H1 (cell line): ENCODE results near the gene PAQR7. TPM values are rescaled to one million over a fixed set of nuclear protein-coding genes. Genes with fewer than 3 reads are reported as not detected.

Experiments used
- CTCF ChIA-PET: fragments of 300-600 bp; sonication (Branson Sonifier 250); formaldehyde crosslinking; loops from one replicate; lab custom pipeline; 2021; ENCODE audit not compliant: partially characterized antibody; lab: Charles Lee
- POLR2A ChIA-PET: fragments of 300-600 bp; sonication (Branson Sonifier 250); formaldehyde crosslinking; loops from one replicate; lab custom pipeline; 2021; ENCODE audit warnings: inconsistent platforms; ENCODE audit not compliant: partially characterized antibody; lab: Charles Lee
- DNase-seq, 2 experiments: peaks; one replicate each; pipeline versions ENCODE4 v3.0.0 to v3.0.0-alpha.2; 2010 to 2022; ENCODE audit warnings: low spot score in 2 of 2, low read depth in 1 of 2, mixed read lengths in 1 of 2
- FAIRE-seq: peaks from 2 replicates; lab custom pipeline; 2011; peaks lifted over from hg19 to GRCh38; lab: Jason Lieb, UNC
- H2AFZ ChIP-seq: 2 replicates; pipeline ENCODE4 v1.8.1; 2012; ENCODE audit warnings: low read length, inconsistent platforms
- H2AK5ac ChIP-seq: 2 replicates; pipeline ENCODE4 v1.6.1; 2013; ENCODE audit warnings: low read depth, low read length
- H2BK120ac ChIP-seq: replicated peaks from 2 replicates; pipeline ENCODE3; 2013; ENCODE audit warnings: low read depth, low read length, inconsistent platforms
- H2BK12ac ChIP-seq: 2 replicates; pipeline ENCODE4 v1.6.1; 2013; ENCODE audit warnings: low read depth, low read length
- H2BK15ac ChIP-seq: 2 replicates; pipeline ENCODE4 v1.6.1; 2013; ENCODE audit warnings: low read length
- H2BK20ac ChIP-seq: 2 replicates; pipeline ENCODE4 v1.6.1; 2013; ENCODE audit warnings: low read length
- H2BK5ac ChIP-seq: 2 replicates; pipeline ENCODE4 v1.6.1; 2013; ENCODE audit warnings: low read depth, low read length
- H3K14ac ChIP-seq: 2 replicates; pipeline ENCODE4 v1.6.1; 2013; ENCODE audit warnings: inconsistent platforms; ENCODE audit not compliant: insufficient read length
- H3K18ac ChIP-seq: 2 replicates; pipeline ENCODE4 v1.6.1; 2013; ENCODE audit warnings: low read length; ENCODE audit errors: extremely low read depth
- H3K23ac ChIP-seq: 2 replicates; pipeline ENCODE4 v1.6.1; 2013; ENCODE audit warnings: inconsistent platforms; ENCODE audit not compliant: insufficient read length
- H3K23me2 ChIP-seq: 2 replicates; pipeline ENCODE4 v1.6.1; 2013; ENCODE audit warnings: low read depth, low read length
- H3K27ac ChIP-seq: 2 replicates; pipeline ENCODE4 v1.6.1; 2011; ENCODE audit warnings: low read depth, low read length, inconsistent platforms
- H3K27me3 ChIP-seq, 4 experiments: replicated peaks in 1 of 4; 1 replicate in 1 of 4; 2 replicates in 3 of 4; pipeline versions ENCODE4 v1.6.1 to v1.8.1; 2011 to 2013; ENCODE audit warnings: low read length in 3 of 4, mild to moderate bottlenecking in 3 of 4, inconsistent platforms in 2 of 4, mixed read lengths in 2 of 4, moderate library complexity in 1 of 4; ENCODE audit not compliant: control insufficient read depth in 3 of 4, insufficient read depth in 3 of 4; ENCODE audit errors: extremely low read depth in 1 of 4
- H3K36me3 ChIP-seq, 4 experiments: 2 replicates each; pipeline versions ENCODE4 v1.6.1 to v1.8.1; 2011 to 2013; ENCODE audit warnings: mild to moderate bottlenecking in 4 of 4, low read length in 3 of 4, moderate library complexity in 2 of 4, control low read depth in 1 of 4, inconsistent platforms in 1 of 4; ENCODE audit not compliant: insufficient read depth in 4 of 4, control insufficient read depth in 2 of 4
- H3K4ac ChIP-seq: replicated peaks from 2 replicates; pipeline ENCODE3; 2013; ENCODE audit warnings: low read length, low read depth, mixed read lengths, inconsistent platforms; ENCODE audit not compliant: insufficient read length
- H3K4me1 ChIP-seq, 4 experiments: replicated peaks in 1 of 4; 1 replicate in 1 of 4; 2 replicates in 3 of 4; pipeline versions ENCODE4 v1.6.1 to v1.8.1; 2011 to 2013; ENCODE audit warnings: low read length in 3 of 4, inconsistent platforms in 2 of 4, mixed read lengths in 1 of 4; ENCODE audit not compliant: insufficient read depth in 4 of 4, control insufficient read depth in 3 of 4
- H3K4me2 ChIP-seq, 2 experiments: 2 replicates each; pipeline versions ENCODE4 v1.6.1 to v1.8.1; 2011 to 2013; ENCODE audit warnings: low read depth in 2 of 2, low read length in 2 of 2, control low read depth in 1 of 2, inconsistent platforms in 1 of 2, mild to moderate bottlenecking in 1 of 2; ENCODE audit not compliant: insufficient read depth in 1 of 2
- H3K4me3 ChIP-seq, 4 experiments: fragments of 200-600, 300-600 bp in 1 of 4; sonication (generic), shearing (Covaris generic), sonication (Bioruptor Twin) in 1 of 4; 2 replicates each; pipeline versions ENCODE4 v1.5.1 to v1.8.1; 2011 to 2016; ENCODE audit warnings: low read length in 4 of 4, low read depth in 3 of 4, control low read depth in 2 of 4, inconsistent platforms in 2 of 4, mild to moderate bottlenecking in 2 of 4, mixed read lengths in 1 of 4, moderate library complexity in 1 of 4; ENCODE audit not compliant: insufficient read depth in 2 of 4; ENCODE audit errors: extremely low read depth in 1 of 4
- H3K56ac ChIP-seq: replicated peaks from 2 replicates; pipeline ENCODE3; 2013; ENCODE audit warnings: low read depth, mild to moderate bottlenecking, mixed read lengths, low read length, inconsistent platforms; ENCODE audit not compliant: insufficient read length
- H3K79me1 ChIP-seq: 2 replicates; pipeline ENCODE4 v1.6.1; 2013; ENCODE audit warnings: low read depth, low read length, control low read depth
- H3K79me2 ChIP-seq, 2 experiments: 2 replicates each; pipeline versions ENCODE4 v1.6.1 to v1.8.1; 2012 to 2013; ENCODE audit warnings: low read length in 2 of 2, mild to moderate bottlenecking in 2 of 2, inconsistent platforms in 1 of 2; ENCODE audit not compliant: insufficient read depth in 2 of 2, control insufficient read depth in 1 of 2
- H3K9ac ChIP-seq, 4 experiments: replicated peaks in 1 of 4; 1 replicate in 1 of 4; 2 replicates in 3 of 4; pipeline versions ENCODE4 v1.6.1 to v1.8.1; 2011 to 2013; ENCODE audit warnings: low read depth in 3 of 4, low read length in 3 of 4, control low read depth in 2 of 4, mild to moderate bottlenecking in 2 of 4, moderate library complexity in 2 of 4, inconsistent platforms in 1 of 4; ENCODE audit errors: extremely low read depth in 1 of 4
- H3K9me3 ChIP-seq, 2 experiments: 2 replicates each; pipeline versions ENCODE4 v1.6.1 to v1.8.1; 2012 to 2013; ENCODE audit warnings: mild to moderate bottlenecking in 2 of 2, moderate library complexity in 2 of 2, control low read depth in 1 of 2, inconsistent platforms in 1 of 2, low read depth in 1 of 2, low read length in 1 of 2, mixed read lengths in 1 of 2; ENCODE audit not compliant: insufficient read depth in 2 of 2
- H4K20me1 ChIP-seq, 2 experiments: replicated peaks in 1 of 2; 2 replicates each; pipeline versions ENCODE3 to v1.8.1; 2011 to 2013; ENCODE audit warnings: inconsistent platforms in 2 of 2, low read length in 2 of 2, mild to moderate bottlenecking in 1 of 2; ENCODE audit not compliant: insufficient read depth in 2 of 2, control insufficient read depth in 1 of 2
- H4K5ac ChIP-seq: 2 replicates; pipeline ENCODE4 v1.6.1; 2013; ENCODE audit warnings: low read length, low read depth, mixed read lengths, inconsistent platforms; ENCODE audit not compliant: insufficient read length
- H4K8ac ChIP-seq: 2 replicates; pipeline ENCODE4 v1.8.0; 2013; ENCODE audit warnings: mild to moderate bottlenecking, moderate library complexity, low read length, inconsistent platforms; ENCODE audit not compliant: insufficient read depth; ENCODE audit errors: extremely low read depth
- H4K91ac ChIP-seq: replicated peaks from 2 replicates; pipeline ENCODE3; 2013; ENCODE audit warnings: low read length, mixed read lengths, inconsistent platforms; ENCODE audit not compliant: insufficient read length
- CBX8 ChIP-seq: fragments of 300-800, 300-1000 bp; sonication (generic); IDR thresholded peaks from 2 replicates; pipeline ENCODE4 v1.7.1; 2016; ENCODE audit warnings: low read depth, low read length, borderline replicate concordance
- GABPA ChIP-seq: IDR thresholded peaks from 2 replicates; pipeline ENCODE4 v1.6.1; 2011; ENCODE audit warnings: mild to moderate bottlenecking, low read length, moderate library complexity, borderline replicate concordance; ENCODE audit not compliant: insufficient read depth
- NANOG ChIP-seq: IDR thresholded peaks from 2 replicates; pipeline ENCODE4 v1.6.1; 2011; ENCODE audit warnings: low read length, low read depth, mild to moderate bottlenecking, inconsistent platforms; ENCODE audit not compliant: insufficient read depth, poor library complexity, severe bottlenecking
- SAP30 ChIP-seq: fragments of 300-600 bp; sonication (generic); IDR thresholded peaks from 2 replicates; pipeline ENCODE4 v1.7.1; 2012; ENCODE audit warnings: low read length, moderate library complexity, mild to moderate bottlenecking, inconsistent platforms; ENCODE audit not compliant: insufficient read depth, insufficient replicate concordance
- SIX5 ChIP-seq: IDR thresholded peaks from 2 replicates; pipeline ENCODE4 v1.6.1; 2011; ENCODE audit warnings: mild to moderate bottlenecking, low read depth, low read length
- SP1 ChIP-seq: IDR thresholded peaks from 2 replicates; pipeline ENCODE4 v1.6.1; 2011; ENCODE audit warnings: low read depth, low read length
- SP4 ChIP-seq: IDR thresholded peaks from 2 replicates; pipeline ENCODE4 v1.6.1; 2012; ENCODE audit warnings: low read length, inconsistent platforms
- SUZ12 ChIP-seq: fragments of 200-600 bp; sonication (generic); IDR thresholded peaks from 2 replicates; pipeline ENCODE4 v1.6.1; 2012; ENCODE audit warnings: mild to moderate bottlenecking, inconsistent platforms, low read length, moderate library complexity, mixed read lengths
- WGBS, 2 experiments: shearing (Covaris generic) in 1 of 2; methylation state at CpG; one replicate each; pipeline versions ENCODE4 v1.1.6 to v1.1.7; 2013 to 2015; ENCODE audit warnings: low lambda C conversion rate in 2 of 2, mixed read lengths in 2 of 2, inconsistent platforms in 1 of 2, low coverage in 1 of 2, missing lambda C conversion rate in 1 of 2; ENCODE audit not compliant: insufficient replicate concordance in 2 of 2, insufficient coverage in 1 of 2, insufficient read length in 1 of 2; ENCODE audit errors: extremely low coverage in 1 of 2, missing lambda C conversion rate in 1 of 2; 5-methylcytosine and 5-hydroxymethylcytosine counted together
- polyA plus RNA-seq, 7 experiments: library from polyadenylated mRNA; depleted of rRNA in 3 of 7; stranded (reverse) in 5 of 7; unstranded in 2 of 7; fragments of >200 nt in 5 of 7; fragments of 200-250 nt in 2 of 7; gene quantifications; 1 replicate in 5 of 7; 2 replicates in 1 of 7; 4 replicates in 1 of 7; pipeline versions ENCODE4 v1.2.1 to v1.2.3, GENCODE V29; 2011 to 2013; ENCODE audit warnings: missing spikeins in 2 of 7, mixed read lengths in 2 of 7
- total RNA-seq: library from RNA; stranded (reverse); fragmentation: NEBNext Ultra II Directional; extraction: Animal tissue kit (Norgen Biotek cat#: 25700); gene quantifications from 2 replicates; pipeline ENCODE4 v1.2.1, GENCODE V29; 2021
- TF ChIP-seq, protein P1 (sequence below): IDR thresholded peaks from 2 replicates; pipeline ENCODE4 v1.6.1; 2011; ENCODE audit warnings: low read depth, mild to moderate bottlenecking, low read length; ENCODE audit not compliant: insufficient read depth
- TF ChIP-seq, protein P2 (sequence below), 3 experiments: IDR thresholded peaks; 1 replicate in 2 of 3; 2 replicates in 1 of 3; pipeline versions ENCODE4 v1.5.1 to v1.6.1; 2011; ENCODE audit warnings: low read length in 3 of 3, mild to moderate bottlenecking in 3 of 3, inconsistent platforms in 2 of 3, low read depth in 1 of 3, moderate library complexity in 1 of 3; ENCODE audit not compliant: insufficient read depth in 1 of 3; ENCODE audit errors: control extremely low read depth in 1 of 3

The PAQR7 gene
- total and polyA plus RNA-seq, 2 of the 8 experiments (the other 6 are each of a cell fraction or from before 2014, with no cell fraction given) = 7.3 to 7.4 TPM

DNA sequence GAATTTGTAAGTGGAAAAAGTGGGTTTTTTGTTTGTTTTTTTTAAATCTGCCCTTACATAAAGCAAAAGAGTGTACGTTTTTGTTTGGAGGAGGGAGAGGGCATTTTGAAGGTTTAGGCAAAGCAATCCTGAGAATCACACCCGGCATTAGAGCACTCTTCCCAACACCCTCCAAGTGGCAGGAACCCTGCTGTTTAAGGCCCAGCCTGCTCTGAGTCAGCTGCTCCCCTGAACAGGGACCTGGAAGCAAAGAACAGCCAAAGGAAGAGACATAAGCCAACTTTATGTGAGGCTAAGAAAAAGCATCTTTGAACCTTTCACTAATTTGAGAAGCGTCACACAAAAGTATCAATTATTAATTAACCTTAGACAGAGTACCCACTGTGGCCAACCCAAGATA, 38.8 kb downstream of the PAQR7 start:
- H3K56ac ChIP-seq = no peak overlapping the region
- no peak overlapping the region for H2BK12ac ChIP-seq
- no peak overlapping the region for H4K8ac ChIP-seq
- no peak overlapping the region for H2BK120ac ChIP-seq
- no peak overlapping the region for H2AK5ac ChIP-seq
- no peaks in the 10 kb centered on the region for H3K9me3 ChIP-seq
- H3K4me3 ChIP-seq = no peak overlapping the region
- H2BK20ac ChIP-seq = no peak overlapping the region
- no peak overlapping the region for H3K23ac ChIP-seq
- H2AFZ ChIP-seq = no peak overlapping the region
- no peak overlapping the region for H3K4me2 ChIP-seq
- H3K36me3 ChIP-seq = peaks cover 11 to 48% (median 36%) of the 10 kb centered on the region in 4 experiments
- no peak overlapping the region for H3K27ac ChIP-seq
- H4K5ac ChIP-seq = no peak overlapping the region
- H3K18ac ChIP-seq = no peak overlapping the region
- no peak overlapping the region for H2BK15ac ChIP-seq
- peaks cover 0 to 6% of the 10 kb centered on the region in 2 experiments for H4K20me1 ChIP-seq
- no peak overlapping the region for H3K4ac ChIP-seq
- H3K23me2 ChIP-seq = no peaks in the 10 kb centered on the region
- H2BK5ac ChIP-seq = no peak overlapping the region
- POLR2A ChIA-PET = interaction anchor here (0.9 to 1.0 kb wide), 2 partner anchors 10 to 22 kb away, joined by 3 to 4 read pairs; no protein-coding TSS in a partner anchor
- H4K91ac ChIP-seq = no peak overlapping the region
- FAIRE-seq (no peak), DNase-seq (no peak)
- CTCF ChIA-PET = interaction anchor here (0.7 to 1.5 kb wide), 15 partner anchors 13 to 193 kb away, joined by 3 to 7 read pairs (median 3); no protein-coding TSS in a partner anchor
- H3K14ac ChIP-seq = no peak overlapping the region
- no peaks in the 10 kb centered on the region; the same call in 1 of the 2 replicates for H3K79me1 ChIP-seq
- H3K9ac ChIP-seq = no peak overlapping the region
- WGBS, 2 experiments = 89 to 100% methylated on average over 1 to 3 of the region's 3 CpGs
- H3K4me1 ChIP-seq = no peaks in the 10 kb centered on the region
- H3K79me2 ChIP-seq = peaks cover 0 to 18% of the 10 kb centered on the region in 2 experiments; a peak in 2 of 4 replicates
- H3K27me3 ChIP-seq = no peaks in the 10 kb centered on the region
- TF ChIP-seq SIX5 = no peak
- TF ChIP-seq SP4 = no peak
- TF ChIP-seq, protein P1, sequence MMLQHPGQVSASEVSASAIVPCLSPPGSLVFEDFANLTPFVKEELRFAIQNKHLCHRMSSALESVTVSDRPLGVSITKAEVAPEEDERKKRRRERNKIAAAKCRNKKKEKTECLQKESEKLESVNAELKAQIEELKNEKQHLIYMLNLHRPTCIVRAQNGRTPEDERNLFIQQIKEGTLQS = no peak
- TF ChIP-seq SUZ12 = no peak
- TF ChIP-seq SP1 = no peak
- TF ChIP-seq CBX8 = no peak
- TF ChIP-seq, protein P2, sequence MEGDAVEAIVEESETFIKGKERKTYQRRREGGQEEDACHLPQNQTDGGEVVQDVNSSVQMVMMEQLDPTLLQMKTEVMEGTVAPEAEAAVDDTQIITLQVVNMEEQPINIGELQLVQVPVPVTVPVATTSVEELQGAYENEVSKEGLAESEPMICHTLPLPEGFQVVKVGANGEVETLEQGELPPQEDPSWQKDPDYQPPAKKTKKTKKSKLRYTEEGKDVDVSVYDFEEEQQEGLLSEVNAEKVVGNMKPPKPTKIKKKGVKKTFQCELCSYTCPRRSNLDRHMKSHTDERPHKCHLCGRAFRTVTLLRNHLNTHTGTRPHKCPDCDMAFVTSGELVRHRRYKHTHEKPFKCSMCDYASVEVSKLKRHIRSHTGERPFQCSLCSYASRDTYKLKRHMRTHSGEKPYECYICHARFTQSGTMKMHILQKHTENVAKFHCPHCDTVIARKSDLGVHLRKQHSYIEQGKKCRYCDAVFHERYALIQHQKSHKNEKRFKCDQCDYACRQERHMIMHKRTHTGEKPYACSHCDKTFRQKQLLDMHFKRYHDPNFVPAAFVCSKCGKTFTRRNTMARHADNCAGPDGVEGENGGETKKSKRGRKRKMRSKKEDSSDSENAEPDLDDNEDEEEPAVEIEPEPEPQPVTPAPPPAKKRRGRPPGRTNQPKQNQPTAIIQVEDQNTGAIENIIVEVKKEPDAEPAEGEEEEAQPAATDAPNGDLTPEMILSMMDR (IDR thresholded peaks at IDR 0.05; ENCODE audit: control extremely low read depth in 1 of 3, insufficient read depth in 1 of 3, low read depth in 1 of 3, low read length in 3 of 3) = no peak
- no peak for TF ChIP-seq NANOG
- no peak for TF ChIP-seq GABPA
- no peak for TF ChIP-seq SAP30
